Type B pancreatic cell (in vitro differentiated cells): ENCODE results near the gene HYAL1. TPM values are rescaled to one million over a fixed set of nuclear protein-coding genes. Genes with fewer than 3 reads are reported as not detected.
A peak's percentile ranks its signal among the peaks of the same experiment; 100 is the strongest.

Source experiments
- DNase-seq: peaks from one replicate; pipeline ENCODE4 v3.0.0; 2021; ENCODE audit warnings: mixed read lengths; ENCODE audit not compliant: unreplicated experiment; ENCODE audit errors: extremely low spot score
- H3K27ac Mint-ChIP-seq: 2 replicates; pipeline ENCODE4 v1.8.0; 2021; ENCODE audit warnings: mild to moderate bottlenecking, mixed read lengths
- H3K27me3 Mint-ChIP-seq: 2 replicates; pipeline ENCODE4 v1.8.0; 2021; ENCODE audit warnings: mixed read lengths
- H3K36me3 Mint-ChIP-seq: 2 replicates; pipeline ENCODE4 v1.8.0; 2021; ENCODE audit warnings: mixed read lengths
- H3K4me1 Mint-ChIP-seq: one replicate; pipeline ENCODE4 v1.8.0; 2021; ENCODE audit warnings: mixed read lengths; ENCODE audit not compliant: unreplicated experiment
- H3K4me3 Mint-ChIP-seq: 2 replicates; pipeline ENCODE4 v1.8.0; 2021; ENCODE audit warnings: mild to moderate bottlenecking, mixed read lengths
- H3K9me3 Mint-ChIP-seq: 2 replicates; pipeline ENCODE4 v1.8.0; 2021; ENCODE audit warnings: mixed read lengths
- CTCF ChIP-seq: fragments of 200-600 bp; sonication (generic); conservative IDR thresholded peaks from 2 replicates; pipeline ENCODE4 v1.5.0; 2021; ENCODE audit warnings: antibody characterized with exemption, mild to moderate bottlenecking
- total RNA-seq: library from RNA; stranded (reverse); gene quantifications from 2 replicates; pipeline ENCODE4 v1.2.1, GENCODE V29; 2021; ENCODE audit warnings: low replicate concordance

HYAL1 gene
- total RNA-seq, 1 donor from 2014 or later: 3.7 TPM

- Mint-ChIP-seq H3K9me3 (no peaks in the 10 kb centered on the region), H3K4me1 (peaks cover 24% of the 10 kb centered on the region), H3K36me3 (no peaks in the 10 kb centered on the region), H3K27me3 (peaks cover 30% of the 10 kb centered on the region), H3K4me3 (peak overlapping the region; percentile 60), H3K27ac (no peak overlapping the region)
- DNase-seq: no peak
- TF ChIP-seq CTCF: peak; percentile 82
Observed at GRCh38 chr3:50347187-50347813, 43.9 kb upstream of the HYAL1 start.

GRCh38 chr3:50345586-50346234 is 42.3 kb upstream of the HYAL1 start, which contains the start of gene ZMYND10:
ZMYND10 (minus strand) TSS chr3:50345732; CDS start chr3:50345579, 153 bp downstream.
- Mint-ChIP-seq H3K27ac (peak within 1 kb of the TSS; percentile 79), H3K4me1 (peaks cover 18% of the 10 kb centered on the region), H3K27me3 (peaks cover 45% of the 10 kb centered on the region), H3K36me3 (no peaks in the 10 kb centered on the region), H3K9me3 (no peaks in the 10 kb centered on the region), H3K4me3 (peak within 1 kb of the TSS; percentile 83)
- DNase-seq: no peak
- no peak for TF ChIP-seq CTCF

- Mint-ChIP-seq H3K4me1 (peaks cover 12% of the 10 kb centered on the region), H3K27me3 (peaks cover 49% of the 10 kb centered on the region), H3K36me3 (no peaks in the 10 kb centered on the region), H3K4me3 (peak overlapping the region; percentile 83), H3K27ac (no peak overlapping the region), H3K9me3 (no peaks in the 10 kb centered on the region)
- no peak for TF ChIP-seq CTCF
- DNase-seq: no peak
Observed at GRCh38 chr3:50345008-50345407, 41.6 kb upstream of the HYAL1 start.

GRCh38 chr3:50342813-50343633 is 39.6 kb upstream of the HYAL1 start:
- TF ChIP-seq CTCF: no peak
- no peaks in the 10 kb centered on the region for H3K9me3 Mint-ChIP-seq
- no peak overlapping the region for H3K4me3 Mint-ChIP-seq
- H3K36me3 Mint-ChIP-seq: no peaks in the 10 kb centered on the region
- H3K27me3 Mint-ChIP-seq: peaks cover 65% of the 10 kb centered on the region
- DNase-seq: no peak
- H3K27ac Mint-ChIP-seq: no peak overlapping the region
- H3K4me1 Mint-ChIP-seq: peaks cover 22% of the 10 kb centered on the region

- no peak for DNase-seq
- Mint-ChIP-seq H3K36me3 (no peaks in the 10 kb centered on the region), H3K4me1 (peaks cover 20% of the 10 kb centered on the region), H3K27ac (no peak overlapping the region), H3K4me3 (peak overlapping the region; percentile 22), H3K9me3 (no peaks in the 10 kb centered on the region), H3K27me3 (peaks cover 65% of the 10 kb centered on the region)
- no peak for TF ChIP-seq CTCF
Observed at GRCh38 chr3:50341996-50342650, 38.7 kb upstream of the HYAL1 start.
